GM19452 (cell line): Measurements from ENCODE around the gene LIMS1.
"Not testable (repeated sequence)": the region's sequence is repeated elsewhere in the genome, so short reads cannot be mapped to it uniquely, and the experiment has no call there.

Experiments used
- ATAC-seq: cut with Tn5 transposase; IDR thresholded peaks from one replicate; pipeline ENCODE4 v1.9.1; 2021; ENCODE audit not compliant: unreplicated experiment

Gene LIMS1

GRCh38 chr2:108656282-108656681 lies 122.0 kb downstream of the LIMS1 start:
- not testable (repeated sequence) for ATAC-seq

GRCh38 chr2:108657517-108657916 lies 123.2 kb downstream of the LIMS1 start:
- ATAC-seq = not testable (repeated sequence)

GRCh38 chr2:108658553-108658952 lies 124.3 kb downstream of the LIMS1 start:
- ATAC-seq = not testable (repeated sequence)

- not testable (repeated sequence) for ATAC-seq
Observed at GRCh38 chr2:108661493-108661892, 127.2 kb downstream of the LIMS1 start.

- peak; percentile 96 for ATAC-seq
Observed at GRCh38 chr2:108662207-108662612, 127.9 kb downstream of the LIMS1 start.

GRCh38 chr2:108663346-108663745 lies 129.1 kb downstream of the LIMS1 start:
- ATAC-seq = not testable (repeated sequence)

GRCh38 chr2:108664089-108664488 lies 129.8 kb downstream of the LIMS1 start:
- ATAC-seq = not testable (repeated sequence)

GRCh38 chr2:108664979-108665378 lies 130.7 kb downstream of the LIMS1 start:
- not testable (repeated sequence) for ATAC-seq

- not testable (repeated sequence) for ATAC-seq
Observed at GRCh38 chr2:108665975-108666374, 131.7 kb downstream of the LIMS1 start.

GRCh38 chr2:108667140-108667539 lies 132.9 kb downstream of the LIMS1 start:
- ATAC-seq = not testable (repeated sequence)

GRCh38 chr2:108670282-108670681 lies 136.0 kb downstream of the LIMS1 start:
- not testable (repeated sequence) for ATAC-seq

GRCh38 chr2:108672200-108672805 lies 138.0 kb downstream of the LIMS1 start:
- ATAC-seq = not testable (repeated sequence)

- ATAC-seq = not testable (repeated sequence)
Observed at GRCh38 chr2:108676522-108676921, 142.3 kb downstream of the LIMS1 start.

GRCh38 chr2:108677239-108677744 lies 143.0 kb downstream of the LIMS1 start:
- ATAC-seq = not testable (repeated sequence)

GRCh38 chr2:108678198-108678651 lies 144.0 kb downstream of the LIMS1 start:
- not testable (repeated sequence) for ATAC-seq

- ATAC-seq = not testable (repeated sequence)
Observed at GRCh38 chr2:108680805-108681204, 146.5 kb downstream of the LIMS1 start.

GRCh38 chr2:108688818-108689756 lies 154.8 kb downstream of the LIMS1 start:
- ATAC-seq = not testable (repeated sequence)

GRCh38 chr2:108690001-108690400 lies 155.7 kb downstream of the LIMS1 start:
- peak; percentile 89 for ATAC-seq

- ATAC-seq = no peak
Observed at GRCh38 chr2:108691447-108691846, 157.2 kb downstream of the LIMS1 start.

- no peak for ATAC-seq
Observed at GRCh38 chr2:108701208-108701607, 166.9 kb downstream of the LIMS1 start.

- no peak for ATAC-seq
Observed at GRCh38 chr2:108701806-108702205, 167.5 kb downstream of the LIMS1 start.

GRCh38 chr2:108704871-108705270 lies 170.6 kb downstream of the LIMS1 start:
- no peak for ATAC-seq
